SK-N-SH treated with all-trans-retinoic acid at 6 μM for 48 hours (cell line): ENCODE data around the gene PSMD2.

ENCODE experiments used
- ATAC-seq: fragments of 200-7000 bp; cut with Tn5 transposase; 3 replicates; pipeline ENCODE4 v1.9.1; 2020; ENCODE audit warnings: mild to moderate bottlenecking, moderate library complexity
- ARNTL ChIP-seq: fragments of 450-650 bp; formaldehyde crosslinking; IDR thresholded peaks from 2 replicates; pipeline ENCODE4 v1.5.0; 2020; ENCODE audit warnings: low read depth, mild to moderate bottlenecking, moderate library complexity, borderline replicate concordance
- BACH2 ChIP-seq: fragments of 250-450 bp; sonication (Bioruptor Pico); IDR thresholded peaks from 2 replicates; pipeline ENCODE4 v1.9.0; 2021; ENCODE audit warnings: mild to moderate bottlenecking, borderline replicate concordance
- CREB5 ChIP-seq: fragments of 250-450 bp; sonication (Bioruptor Pico); IDR thresholded peaks from 2 replicates; pipeline ENCODE4 v1.5.1; 2020; ENCODE audit warnings: low read depth, mild to moderate bottlenecking, moderate library complexity
- CSDC2 ChIP-seq: fragments of 250-450 bp; sonication (Bioruptor Pico); IDR thresholded peaks from 2 replicates; pipeline ENCODE4 v1.5.0; 2020; ENCODE audit warnings: mild to moderate bottlenecking, moderate library complexity
- CSRNP3 ChIP-seq: fragments of 250-450 bp; sonication (Bioruptor Pico); IDR thresholded peaks from 2 replicates; pipeline ENCODE4 v1.5.1; 2021; ENCODE audit warnings: mild to moderate bottlenecking, moderate library complexity
- ESRRG ChIP-seq: fragments of 250-450 bp; sonication (Bioruptor Pico); IDR thresholded peaks from 2 replicates; pipeline ENCODE4 v1.6.1; 2021; ENCODE audit warnings: mild to moderate bottlenecking
- GLIS3 ChIP-seq: fragments of 250-450 bp; sonication (Bioruptor Pico); IDR thresholded peaks from 2 replicates; pipeline ENCODE4 v1.5.0; 2020; ENCODE audit warnings: mild to moderate bottlenecking, moderate library complexity
- ISL1 ChIP-seq: fragments of 250-450 bp; sonication (Bioruptor Pico); IDR thresholded peaks from 2 replicates; pipeline ENCODE4 v2.1.2; 2022; ENCODE audit warnings: mild to moderate bottlenecking, moderate library complexity
- OSR1 ChIP-seq: fragments of 250-450 bp; sonication (Bioruptor Pico); IDR thresholded peaks from 2 replicates; pipeline ENCODE4 v1.8.0; 2022; ENCODE audit warnings: moderate library complexity, mild to moderate bottlenecking, inconsistent platforms
- PATZ1 ChIP-seq: fragments of 250-450 bp; sonication (Bioruptor Pico); IDR thresholded peaks from 2 replicates; pipeline ENCODE4 v1.8.0; 2020; ENCODE audit warnings: mild to moderate bottlenecking, moderate library complexity, borderline replicate concordance
- POU6F1 ChIP-seq: fragments of 250-450 bp; sonication (Bioruptor Pico); IDR thresholded peaks from 2 replicates; pipeline ENCODE4 v1.8.0; 2021; ENCODE audit warnings: low read depth, mild to moderate bottlenecking, moderate library complexity, borderline replicate concordance
- PPARA ChIP-seq: fragments of 250-450 bp; sonication (Bioruptor Pico); IDR thresholded peaks from 2 replicates; pipeline ENCODE4 v1.5.0; 2020; ENCODE audit warnings: mild to moderate bottlenecking, borderline replicate concordance
- RARB ChIP-seq: fragments of 250-450 bp; sonication (Bioruptor Pico); IDR thresholded peaks from 2 replicates; pipeline ENCODE4 v1.8.0; 2021; ENCODE audit warnings: mild to moderate bottlenecking, moderate library complexity
- SNAI2 ChIP-seq: fragments of 250-450 bp; sonication (Bioruptor Pico); IDR thresholded peaks from 2 replicates; pipeline ENCODE4 v1.5.0; 2020; ENCODE audit warnings: mild to moderate bottlenecking, moderate library complexity
- TOX ChIP-seq: fragments of 250-450 bp; sonication (Bioruptor Pico); IDR thresholded peaks from 2 replicates; pipeline ENCODE4 v1.8.0; 2021; ENCODE audit warnings: mild to moderate bottlenecking, moderate library complexity, borderline replicate concordance
- TSHZ2 ChIP-seq: fragments of 250-450 bp; sonication (Bioruptor Pico); IDR thresholded peaks from 2 replicates; pipeline ENCODE4 v1.5.0; 2020; ENCODE audit warnings: mild to moderate bottlenecking, moderate library complexity
- ZC3H10 ChIP-seq: fragments of 250-450 bp; sonication (Bioruptor Pico); IDR thresholded peaks from 2 replicates; pipeline ENCODE4 v1.5.1; 2021; ENCODE audit warnings: mild to moderate bottlenecking, moderate library complexity
- ZFP3 ChIP-seq: fragments of 250-450 bp; sonication (Bioruptor Pico); IDR thresholded peaks from 2 replicates; pipeline ENCODE4 v1.5.0; 2020; ENCODE audit warnings: mild to moderate bottlenecking, moderate library complexity
- ZFP30 ChIP-seq: fragments of 450-650 bp; formaldehyde crosslinking; IDR thresholded peaks from 2 replicates; pipeline ENCODE4 v1.5.0; 2022; ENCODE audit warnings: mild to moderate bottlenecking, moderate library complexity
- ZNF565 ChIP-seq: fragments of 450-650 bp; formaldehyde crosslinking; conservative IDR thresholded peaks from 2 replicates; pipeline ENCODE4 v1.5.0; 2020; ENCODE audit warnings: low read depth, mild to moderate bottlenecking, moderate library complexity
- ZNF8 ChIP-seq: fragments of 450-650 bp; formaldehyde crosslinking; IDR thresholded peaks from 2 replicates; pipeline ENCODE4 v1.5.0; 2020; ENCODE audit warnings: mild to moderate bottlenecking, moderate library complexity

PSMD2 gene

GRCh38 chr3:184314700-184315542 is 15.9 kb downstream of the PSMD2 start (continued):
- no peak for TF ChIP-seq POU6F1 (CRISPR knock-in tag)
- no peak for TF ChIP-seq ISL1 (CRISPR knock-in tag)
- TF ChIP-seq ARNTL (CRISPR knock-in tag): no peak
- TF ChIP-seq RARB (CRISPR knock-in tag): no peak

- TF ChIP-seq ZFP3 (CRISPR knock-in tag) (no peak), ZNF565 (CRISPR knock-in tag) (no peak), TSHZ2 (CRISPR knock-in tag) (no peak), ZC3H10 (CRISPR knock-in tag) (no peak), TOX (CRISPR knock-in tag) (no peak), CSDC2 (CRISPR knock-in tag) (no peak), BACH2 (CRISPR knock-in tag) (no peak), POU6F1 (CRISPR knock-in tag) (no peak), CREB5 (CRISPR knock-in tag) (no peak), RARB (CRISPR knock-in tag) (no peak), ZNF8 (CRISPR knock-in tag) (no peak), GLIS3 (CRISPR knock-in tag) (no peak)
- TF ChIP-seq, all 23 proteins: peak for 0
- ATAC-seq: peak; percentile 1; the same call in 2 of the 3 replicates
Observed at GRCh38 chr3:184315543-184315867, 16.5 kb downstream of the PSMD2 start.

- TF ChIP-seq ISL1 (CRISPR knock-in tag): no peak
- TF ChIP-seq ZFP3 (CRISPR knock-in tag): no peak
- ATAC-seq: no peak
Observed at GRCh38 chr3:184315871-184316661, 17.0 kb downstream of the PSMD2 start.

GRCh38 chr3:184316792-184317191 is 17.8 kb downstream of the PSMD2 start:
- ATAC-seq: no peak
- no peak for TF ChIP-seq CSRNP3 (CRISPR knock-in tag)
- no peak for TF ChIP-seq PATZ1 (CRISPR knock-in tag)
- no peak for TF ChIP-seq SNAI2 (CRISPR knock-in tag)
- no peak for TF ChIP-seq ISL1 (CRISPR knock-in tag)
- TF ChIP-seq ZC3H10 (CRISPR knock-in tag): no peak
- no peak for TF ChIP-seq OSR1 (CRISPR knock-in tag)
- TF ChIP-seq GLIS3 (CRISPR knock-in tag): no peak
- no peak for TF ChIP-seq PPARA (CRISPR knock-in tag)
- no peak for TF ChIP-seq ZFP30 (CRISPR knock-in tag)
- TF ChIP-seq RARB (CRISPR knock-in tag): no peak
- no peak for TF ChIP-seq CSDC2 (CRISPR knock-in tag)
- no peak for TF ChIP-seq ESRRG
